Stimulated activated CD4-positive, alpha-beta T cell treated with anti-CD3 and anti-CD28 coated beads, TNF-alpha, amount 100 ng/mL, for 24 hours (primary cell): ENCODE results near the gene SLC17A2.

Experiments used
- DNase-seq, 3 experiments: peaks; one replicate each; pipeline ENCODE4 v3.0.0-alpha.2; 2020; ENCODE audit warnings: low read depth in 3 of 3

SLC17A2 gene

DNA sequence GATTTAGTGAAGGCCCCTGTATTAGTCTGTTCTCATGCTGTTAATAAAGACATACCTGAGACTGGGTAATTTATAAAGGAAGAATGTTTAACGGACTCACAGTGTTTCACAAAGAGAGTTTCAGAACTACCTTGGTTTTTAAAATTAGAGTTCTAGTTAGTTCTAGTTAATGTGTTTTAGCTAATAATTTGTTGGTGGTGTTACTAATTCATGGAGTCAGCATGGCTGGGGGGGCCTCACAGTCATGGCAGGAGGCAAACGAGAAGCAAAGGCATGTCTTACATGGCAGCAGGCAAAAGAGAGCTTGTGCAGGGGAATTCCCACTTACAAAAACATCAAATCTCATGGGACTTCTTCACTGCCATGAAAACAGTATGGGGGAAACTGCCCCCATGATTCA is 44.4 kb downstream of the SLC17A2 start:
- no peak for DNase-seq

- DNase-seq, result no peak
Measured at GRCh38 chr6:25883991-25884390, 46.5 kb downstream of the SLC17A2 start.

GRCh38 chr6:25883536-25883935 is 47.0 kb downstream of the SLC17A2 start:
- no peak for DNase-seq

GRCh38 chr6:25882051-25882496 is 48.4 kb downstream of the SLC17A2 start:
- peak in 1 of 3 experiments; percentile 8 for DNase-seq

DNA sequence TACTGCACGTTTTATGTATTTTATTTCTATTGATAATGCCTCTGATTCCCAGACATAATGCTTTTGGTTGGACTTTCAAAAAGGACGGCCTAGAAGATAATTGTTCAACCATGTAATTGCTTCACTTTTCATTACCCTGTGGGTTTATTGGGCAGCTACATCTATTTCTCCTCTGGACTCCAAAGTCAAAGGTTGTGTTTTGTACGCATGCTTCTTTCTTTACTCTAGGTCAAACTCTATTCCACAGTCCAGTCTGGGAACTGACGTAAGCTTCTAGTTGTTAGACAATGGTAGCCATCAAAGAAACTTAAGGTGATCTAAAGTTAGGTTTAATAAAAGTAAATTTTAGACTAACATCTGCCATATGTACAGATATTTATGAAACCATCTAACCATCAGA is 49.9 kb downstream of the SLC17A2 start:
- no peak for DNase-seq

DNA sequence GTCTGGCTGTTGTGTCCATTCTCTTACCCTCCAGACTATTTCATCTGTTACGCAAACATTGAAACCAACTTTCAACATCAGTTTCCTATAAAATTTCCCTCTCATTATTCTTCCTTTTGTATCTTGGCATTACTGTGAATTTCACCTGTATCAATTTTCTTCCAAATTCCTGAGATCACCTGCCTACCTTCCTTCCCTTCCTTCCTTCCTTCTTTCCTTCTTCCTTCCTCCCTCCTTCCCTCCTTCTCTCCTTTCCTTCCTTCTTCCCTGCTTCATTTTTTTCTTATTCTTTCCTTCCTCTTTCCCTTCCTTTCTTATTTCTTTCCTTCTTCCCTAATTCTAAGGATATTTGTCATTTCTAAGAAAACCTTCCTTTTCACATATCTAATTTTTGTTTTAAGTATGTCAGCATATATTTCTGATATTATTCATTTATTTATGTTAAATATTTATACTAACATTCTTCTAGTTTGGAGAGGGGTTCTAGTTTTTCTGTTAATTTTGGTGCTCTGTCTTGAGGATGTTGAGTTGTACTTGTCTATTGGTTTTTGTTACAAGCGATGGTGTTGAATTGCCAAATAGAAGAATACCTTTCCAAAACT is 51.7 kb downstream of the SLC17A2 start:
- DNase-seq, result no peak

DNA sequence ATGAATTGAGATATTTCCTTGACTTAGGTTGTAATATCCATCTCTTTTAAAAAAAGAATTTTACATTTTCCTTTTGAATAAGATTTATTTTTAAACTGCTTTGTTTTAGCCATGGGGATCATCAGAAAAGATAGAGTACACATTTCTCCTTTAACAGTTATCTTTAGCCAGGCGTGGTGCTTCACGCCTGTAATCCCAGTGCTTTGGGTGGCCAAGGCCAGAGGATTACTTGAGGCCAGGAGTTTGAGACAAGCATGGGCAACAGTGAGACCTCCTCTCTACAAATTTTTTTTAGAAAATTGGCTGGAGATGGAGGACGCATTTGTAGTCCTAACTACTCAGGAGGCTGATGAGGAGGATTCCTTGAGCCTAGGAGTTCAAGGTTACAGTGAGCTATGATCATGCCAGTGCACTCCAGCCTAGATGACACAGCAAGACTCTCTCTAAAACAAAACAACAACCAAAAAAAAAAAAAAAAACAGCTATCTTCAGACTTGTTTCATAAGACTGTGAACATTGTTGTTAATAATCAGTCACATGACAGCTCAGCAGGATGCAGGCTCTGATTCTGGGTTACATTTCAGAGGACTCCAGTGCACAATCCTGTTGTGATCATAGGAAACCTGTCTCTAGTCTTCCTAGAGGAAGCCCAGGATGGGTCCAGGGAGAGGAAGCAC is 54.4 kb downstream of the SLC17A2 start:
- no peak for DNase-seq

- DNase-seq, result no peak
Measured at GRCh38 chr6:25875563-25875905, 55.0 kb downstream of the SLC17A2 start.

- DNase-seq, result no peak
Measured at GRCh38 chr6:25874822-25875562, 55.5 kb downstream of the SLC17A2 start.

DNA sequence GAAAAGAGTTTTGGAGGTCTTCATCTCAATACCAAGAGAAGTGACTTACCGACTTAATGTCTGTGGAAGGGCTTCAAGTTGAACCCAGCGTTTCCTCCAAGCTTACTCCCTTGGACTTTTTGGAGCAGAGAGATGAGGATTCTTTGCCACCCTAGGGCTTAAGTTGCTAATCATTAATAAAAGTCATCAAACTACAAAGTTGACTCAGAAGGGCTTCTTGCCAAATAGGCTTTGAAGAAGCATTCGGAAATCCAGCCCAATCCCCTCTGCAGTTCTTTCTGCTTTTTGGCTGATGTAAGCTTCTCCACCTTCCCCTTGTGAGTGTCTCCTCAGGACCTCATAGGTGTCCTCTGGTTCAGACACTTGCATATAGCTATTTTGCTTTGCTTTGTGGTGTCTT is 56.4 kb downstream of the SLC17A2 start, which contains the start of gene SLC17A3:
Gene SLC17A3 (minus strand): TSS at position 126 of the 400 bp plus-strand sequence. CDS start 5,856 bp downstream, outside the sequence.
- DNase-seq, result no peak

DNA sequence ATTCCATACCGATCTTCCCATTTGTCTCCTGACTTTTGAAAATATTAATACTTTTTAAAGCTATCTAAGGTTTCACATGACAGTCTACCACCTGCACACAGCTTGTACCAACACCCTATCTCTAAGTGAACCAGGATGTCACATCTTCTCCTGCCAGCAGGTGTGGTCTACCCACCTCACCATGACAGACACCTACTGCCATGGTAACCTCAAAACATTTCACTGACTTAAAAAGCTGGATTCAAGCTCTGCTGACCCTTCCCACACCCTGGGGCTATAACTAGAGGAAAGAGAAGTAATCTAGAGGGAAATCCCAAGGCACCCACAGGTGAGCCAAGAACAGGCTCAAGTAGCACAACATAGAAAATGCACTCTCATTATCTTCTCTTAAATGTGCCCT is 57.7 kb downstream of the SLC17A2 start:
- no peak for DNase-seq

DNA sequence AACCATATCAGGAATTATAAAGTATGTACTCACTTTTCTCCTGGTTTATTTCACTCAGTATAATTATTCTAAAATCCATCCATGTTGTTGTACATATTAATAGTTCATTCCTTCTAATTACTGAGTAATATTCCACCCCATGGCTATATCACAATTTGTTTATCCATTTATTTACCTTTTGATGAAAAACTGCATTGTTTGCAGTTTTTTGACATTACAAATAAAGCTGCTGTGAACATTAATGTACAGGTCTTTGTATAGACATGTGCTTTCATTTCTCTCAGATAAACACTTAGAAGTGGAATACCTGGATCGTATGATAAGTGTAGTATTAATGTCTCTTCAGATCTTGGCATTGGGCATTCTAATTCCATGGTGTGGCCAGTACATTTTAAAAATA is 60.7 kb downstream of the SLC17A2 start:
- DNase-seq, result no peak

DNA sequence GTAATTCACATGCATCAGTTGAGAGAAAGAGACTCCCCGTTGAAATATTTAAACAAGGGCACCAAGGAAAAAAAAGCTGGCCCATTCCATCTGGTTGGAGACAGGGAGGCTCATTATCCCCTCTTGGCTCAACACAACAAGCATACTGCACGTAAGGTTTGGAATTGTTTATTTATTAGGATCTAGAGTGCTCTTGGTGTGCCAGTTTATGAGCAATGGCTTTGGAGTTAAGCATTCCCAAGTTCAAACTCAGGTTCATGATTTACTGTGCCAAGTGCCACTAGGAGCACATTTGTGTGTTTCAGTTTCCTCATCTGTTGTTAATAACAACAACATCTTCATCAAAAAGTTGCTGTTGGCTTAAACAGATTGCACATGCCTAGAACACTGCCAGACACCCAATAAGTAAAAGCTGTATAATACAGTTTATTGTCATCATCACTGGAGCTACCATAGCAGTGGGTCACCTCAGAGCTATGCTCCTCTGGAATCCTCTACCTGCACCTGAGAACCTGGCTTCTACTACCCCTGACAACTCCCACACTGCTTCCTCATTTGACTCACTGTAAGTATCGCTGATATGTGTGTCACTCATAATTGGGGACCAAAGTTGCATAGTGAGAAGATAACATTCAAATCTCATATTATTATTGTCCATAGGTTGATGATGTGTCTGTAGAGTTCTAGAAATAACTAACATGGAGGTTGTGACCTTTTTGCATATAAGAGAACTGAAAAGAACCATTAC is 61.9 kb downstream of the SLC17A2 start:
- DNase-seq, result no peak

DNA sequence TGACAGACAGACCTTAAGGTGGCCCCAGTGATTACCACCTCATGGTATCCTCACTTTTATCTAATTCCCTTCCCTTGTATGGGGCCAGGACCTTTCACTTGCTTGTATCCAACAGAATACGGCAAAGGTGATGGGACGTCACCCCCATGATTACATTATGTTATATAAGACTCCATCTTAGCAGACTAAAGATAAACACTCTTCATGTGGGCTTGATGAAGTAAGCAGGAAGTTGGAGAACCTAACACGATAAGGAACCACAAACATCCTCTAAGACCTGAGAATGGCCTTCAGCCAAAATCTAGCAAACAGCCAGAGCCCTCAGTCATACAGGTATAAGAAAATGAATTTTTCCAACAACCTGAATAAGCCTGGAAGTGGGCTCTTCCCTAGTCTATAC is 64.5 kb downstream of the SLC17A2 start:
- DNase-seq, result no peak

- no peak for DNase-seq
Measured at GRCh38 chr6:25863360-25863759, 67.1 kb downstream of the SLC17A2 start.
